ENCODE measurements around the gene MPP7.

The MPP7 gene

GRCh38 chr10:28273343-28273742, 29.5 kb downstream of the MPP7 start:
- no peak for DNase-seq (ENCODE audit: extremely low read depth in 1 of 2, low read depth in 1 of 2)

- DNase-seq (ENCODE audit: extremely low read depth in 1 of 2, low read depth in 1 of 2) = no peak
These were observed 32.9 kb downstream of the MPP7 start for GRCh38 chr10:28269842-28270456.

GRCh38 chr10:28266449-28267224, 36.2 kb downstream of the MPP7 start:
- no peak for DNase-seq (ENCODE audit: extremely low read depth in 1 of 2, low read depth in 1 of 2)

- DNase-seq (ENCODE audit: extremely low read depth in 1 of 2, low read depth in 1 of 2) = no peak
These were observed 39.6 kb downstream of the MPP7 start for GRCh38 chr10:28263136-28263857.

GRCh38 chr10:28256776-28257175, 46.1 kb downstream of the MPP7 start:
- no peak for DNase-seq (ENCODE audit: extremely low read depth in 1 of 2, low read depth in 1 of 2)

- no peak for DNase-seq (ENCODE audit: extremely low read depth in 1 of 2, low read depth in 1 of 2)
These were observed 48.4 kb downstream of the MPP7 start for GRCh38 chr10:28254290-28254985.

GRCh38 chr10:28253169-28253785, 49.6 kb downstream of the MPP7 start:
- DNase-seq (ENCODE audit: extremely low read depth in 1 of 2, low read depth in 1 of 2) = no peak
